Ectodermal cell (in vitro differentiated cells): ENCODE results near the gene CD86.

ENCODE experiments used
- H3K27ac ChIP-seq: 2 replicates; pipeline ENCODE4 v1.7.0; 2013; ENCODE audit warnings: mild to moderate bottlenecking, low read depth, low read length; ENCODE audit not compliant: insufficient read depth, poor library complexity, severe bottlenecking
- H3K27me3 ChIP-seq: 2 replicates; pipeline ENCODE4 v1.7.0; 2013; ENCODE audit warnings: mild to moderate bottlenecking, low read length; ENCODE audit not compliant: insufficient read depth, control insufficient read depth, poor library complexity, severe bottlenecking
- H3K36me3 ChIP-seq: one replicate; pipeline ENCODE4 v1.7.0; 2013; ENCODE audit warnings: low read length; ENCODE audit not compliant: control insufficient read depth, insufficient read depth
- H3K4me1 ChIP-seq: one replicate; pipeline ENCODE4 v1.7.0; 2013; ENCODE audit warnings: low read length; ENCODE audit not compliant: control insufficient read depth, insufficient read depth
- H3K4me3 ChIP-seq: 2 replicates; pipeline ENCODE4 v1.7.0; 2013; ENCODE audit warnings: low read depth, low read length, control low read depth; ENCODE audit not compliant: insufficient read depth
- H3K9me3 ChIP-seq: 2 replicates; pipeline ENCODE4 v1.7.0; 2013; ENCODE audit warnings: mild to moderate bottlenecking, low read length, moderate library complexity; ENCODE audit not compliant: control insufficient read depth
- WGBS, 2 experiments: methylation state at CpG; one replicate each; pipeline ENCODE4 v1.1.7; 2013; ENCODE audit warnings: missing lambda C conversion rate in 2 of 2; 5-methylcytosine and 5-hydroxymethylcytosine counted together

The CD86 gene

DNA sequence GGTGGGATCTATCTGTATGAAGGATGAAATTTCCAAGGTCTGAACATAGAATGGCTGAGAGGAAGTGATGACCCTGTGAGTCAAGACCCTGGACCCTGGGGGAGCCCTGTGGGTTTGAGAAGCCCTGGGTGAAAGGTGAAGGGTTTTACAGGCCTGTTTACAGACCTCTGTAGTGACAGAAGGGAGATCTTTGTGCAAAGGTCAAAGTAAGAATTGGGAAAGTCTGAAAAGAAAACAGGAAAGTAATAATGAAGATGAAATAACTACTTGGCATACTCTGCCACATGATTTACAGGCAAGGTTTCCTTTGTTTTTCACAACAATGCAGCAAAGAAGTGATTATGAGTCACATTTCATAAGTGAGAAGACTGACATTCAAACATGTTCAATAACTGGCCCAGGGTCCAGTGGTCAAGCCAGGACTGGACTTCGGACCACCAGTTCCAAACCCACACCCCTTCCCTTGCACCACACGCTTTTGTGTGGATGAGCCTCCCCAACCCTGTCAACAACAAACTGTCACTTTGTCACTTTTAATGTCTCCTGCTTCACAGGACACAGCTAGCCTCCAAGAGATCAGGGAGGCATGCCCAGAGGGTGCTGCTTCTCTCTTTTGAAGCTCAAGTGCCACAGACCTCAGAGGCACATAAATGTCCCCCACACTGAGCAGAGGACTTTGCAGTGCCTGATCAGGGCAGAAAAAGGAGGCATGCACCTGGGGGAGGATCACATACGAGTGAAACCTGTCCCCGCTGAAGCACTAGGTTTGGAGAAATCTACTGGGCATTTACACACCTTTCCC, 21.5 kb downstream of the CD86 start:
- H3K27me3 ChIP-seq = no peaks in the 10 kb centered on the region
- H3K36me3 ChIP-seq = no peaks in the 10 kb centered on the region
- 90 to 91% methylated on average over 4 of the region's 4 CpGs for WGBS, 2 experiments
- no peak overlapping the region for H3K27ac ChIP-seq
- H3K4me1 ChIP-seq = no peaks in the 10 kb centered on the region
- no peak overlapping the region for H3K4me3 ChIP-seq
- no peaks in the 10 kb centered on the region for H3K9me3 ChIP-seq

DNA sequence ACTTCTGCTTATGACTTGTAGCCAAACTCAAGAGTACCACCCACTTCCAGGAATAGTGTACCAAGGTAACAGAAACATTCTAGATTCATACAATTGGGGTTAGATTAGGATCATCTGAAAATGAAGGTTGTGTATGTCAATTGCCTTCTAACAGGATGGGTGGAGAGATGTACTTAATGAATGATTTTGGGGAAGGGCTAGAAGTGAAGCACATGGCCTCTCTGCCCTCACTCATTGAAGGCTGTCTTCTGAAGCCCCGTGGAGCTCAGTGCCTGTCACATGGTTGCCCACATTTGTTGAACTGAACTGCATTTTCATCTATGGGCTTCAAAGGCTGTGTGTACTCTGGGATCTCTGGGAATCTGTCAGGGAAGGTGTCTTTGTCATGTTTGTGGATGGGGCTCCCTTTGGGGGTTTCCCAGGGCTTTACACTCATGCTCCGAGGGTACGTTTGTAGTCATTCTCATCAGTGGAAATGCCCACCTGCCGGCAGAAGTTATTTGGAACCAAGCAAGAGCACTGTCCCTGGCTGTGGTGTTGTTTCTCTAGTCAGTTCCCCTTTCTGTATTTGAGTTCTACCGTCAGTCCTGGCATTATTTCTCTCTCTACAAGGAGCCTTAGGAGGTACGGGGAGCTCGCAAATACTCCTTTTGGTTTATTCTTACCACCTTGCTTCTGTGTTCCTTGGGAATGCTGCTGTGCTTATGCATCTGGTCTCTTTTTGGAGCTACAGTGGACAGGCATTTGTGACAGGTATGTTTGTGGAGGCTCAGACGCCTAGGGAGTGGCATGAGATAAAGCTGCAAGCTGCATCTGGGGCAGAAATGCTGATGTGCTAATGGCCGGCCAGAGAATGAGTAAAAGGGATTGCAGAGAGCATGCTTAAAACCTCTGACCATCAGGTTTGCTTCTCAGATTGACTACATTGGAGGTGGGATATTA, 22.4 kb downstream of the CD86 start:
- Histone ChIP-seq H3K36me3 (no peaks in the 10 kb centered on the region), H3K27me3 (no peaks in the 10 kb centered on the region), H3K4me1 (no peaks in the 10 kb centered on the region), H3K27ac (no peak overlapping the region), H3K9me3 (no peaks in the 10 kb centered on the region), H3K4me3 (no peak overlapping the region)
- 87 to 89% methylated on average over 9 of the region's 9 CpGs for WGBS, 2 experiments

DNA sequence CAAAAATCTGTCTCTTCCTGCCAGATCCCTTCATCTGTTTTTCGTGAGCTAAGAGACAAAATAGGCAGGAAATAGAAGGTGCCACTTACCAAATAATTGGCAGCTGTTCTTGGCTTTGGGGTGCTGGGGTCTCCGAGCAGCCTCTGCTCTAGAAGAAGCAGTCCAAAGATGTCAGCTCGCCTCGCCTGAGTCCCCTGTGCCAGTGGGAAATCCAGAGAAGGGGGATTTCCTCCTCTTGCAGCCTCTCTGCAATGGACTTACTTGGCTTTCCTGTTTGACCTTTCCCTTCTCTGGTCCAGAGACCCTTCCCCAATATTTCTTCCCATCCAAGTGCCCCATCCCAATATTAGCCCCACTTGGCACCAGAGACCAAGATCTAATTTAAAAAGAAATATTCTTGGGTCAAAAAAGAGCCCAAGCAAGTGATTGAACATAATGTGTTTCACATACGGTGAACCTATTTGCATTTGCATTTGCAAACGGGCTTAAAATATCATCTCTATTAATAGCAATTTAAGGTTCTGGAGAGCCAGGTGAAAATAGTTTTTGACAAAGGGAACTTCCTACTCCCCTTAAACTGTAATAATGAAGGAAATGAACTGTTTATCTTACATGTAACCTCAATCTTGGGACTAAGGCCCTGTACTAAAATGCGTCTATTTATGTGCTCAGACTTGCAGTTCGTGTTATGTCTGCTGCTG, 23.2 kb downstream of the CD86 start:
- no peaks in the 10 kb centered on the region for H3K9me3 ChIP-seq
- H3K36me3 ChIP-seq = no peaks in the 10 kb centered on the region
- 89 to 92% methylated on average over 8 of the region's 8 CpGs for WGBS, 2 experiments
- H3K27me3 ChIP-seq = no peaks in the 10 kb centered on the region
- H3K27ac ChIP-seq = no peak overlapping the region
- no peak overlapping the region for H3K4me3 ChIP-seq
- no peaks in the 10 kb centered on the region for H3K4me1 ChIP-seq

DNA sequence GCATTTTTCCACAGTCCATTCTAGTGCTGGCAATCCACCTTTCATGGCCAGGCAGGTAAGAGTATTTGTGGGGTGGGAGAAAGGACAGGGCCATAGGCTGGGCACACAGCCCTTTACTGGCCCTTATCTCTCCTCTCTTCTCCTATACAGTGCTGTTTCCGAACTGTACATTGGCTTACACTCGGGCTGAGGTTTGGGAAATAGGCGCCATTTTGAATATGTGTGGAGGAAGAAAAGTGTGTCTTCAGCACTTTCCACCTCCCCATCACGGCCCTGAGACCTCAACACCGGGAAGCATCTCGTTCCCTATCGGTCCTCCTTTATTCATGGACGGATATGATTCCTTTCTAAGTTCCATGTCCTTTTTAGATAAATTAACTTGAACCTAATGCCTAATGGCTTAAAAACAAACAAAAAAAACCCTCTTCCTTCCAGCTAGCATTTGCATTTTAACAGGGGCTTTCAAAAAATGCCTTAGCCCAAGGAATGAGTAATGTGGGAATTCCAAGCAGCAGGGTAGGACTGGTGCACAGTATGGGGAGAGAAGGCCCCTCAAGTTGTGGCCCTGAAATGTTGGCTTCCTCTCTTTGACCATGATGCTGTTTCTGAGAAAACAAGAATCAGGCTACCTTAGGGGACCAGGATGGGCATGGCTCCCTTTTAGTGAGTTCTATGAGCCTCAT, 24.5 kb downstream of the CD86 start:
- 88 to 89% methylated on average over 8 of the region's 8 CpGs for WGBS, 2 experiments
- no peak overlapping the region for H3K27ac ChIP-seq
- no peaks in the 10 kb centered on the region for H3K27me3 ChIP-seq
- no peaks in the 10 kb centered on the region for H3K36me3 ChIP-seq
- H3K9me3 ChIP-seq = no peaks in the 10 kb centered on the region
- no peak overlapping the region for H3K4me3 ChIP-seq
- H3K4me1 ChIP-seq = no peaks in the 10 kb centered on the region

DNA sequence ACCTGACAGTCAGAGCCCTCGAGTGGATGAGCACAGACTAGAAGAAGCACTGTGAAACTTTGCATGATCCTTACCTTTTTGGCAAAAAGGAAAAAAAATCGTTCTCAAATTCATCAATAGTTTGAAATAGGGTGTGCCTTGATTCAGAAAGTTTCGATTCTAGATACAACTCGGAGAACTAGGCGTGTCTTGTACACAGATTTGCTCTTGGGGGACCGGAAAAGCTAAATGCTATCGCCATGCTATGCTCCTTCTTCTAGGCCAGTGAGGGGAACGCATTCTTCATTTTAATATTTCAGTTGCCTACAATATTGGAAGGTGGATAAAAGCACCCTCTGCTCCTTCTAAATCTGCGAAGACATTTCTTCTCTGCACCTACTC, 25.0 kb downstream of the CD86 start:
- no peaks in the 10 kb centered on the region for H3K9me3 ChIP-seq
- H3K4me1 ChIP-seq = no peaks in the 10 kb centered on the region
- WGBS, 2 experiments = 93 to 94% methylated on average over 9 of the region's 9 CpGs
- H3K27ac ChIP-seq = no peak overlapping the region
- no peaks in the 10 kb centered on the region for H3K27me3 ChIP-seq
- H3K36me3 ChIP-seq = no peaks in the 10 kb centered on the region
- H3K4me3 ChIP-seq = no peak overlapping the region

DNA sequence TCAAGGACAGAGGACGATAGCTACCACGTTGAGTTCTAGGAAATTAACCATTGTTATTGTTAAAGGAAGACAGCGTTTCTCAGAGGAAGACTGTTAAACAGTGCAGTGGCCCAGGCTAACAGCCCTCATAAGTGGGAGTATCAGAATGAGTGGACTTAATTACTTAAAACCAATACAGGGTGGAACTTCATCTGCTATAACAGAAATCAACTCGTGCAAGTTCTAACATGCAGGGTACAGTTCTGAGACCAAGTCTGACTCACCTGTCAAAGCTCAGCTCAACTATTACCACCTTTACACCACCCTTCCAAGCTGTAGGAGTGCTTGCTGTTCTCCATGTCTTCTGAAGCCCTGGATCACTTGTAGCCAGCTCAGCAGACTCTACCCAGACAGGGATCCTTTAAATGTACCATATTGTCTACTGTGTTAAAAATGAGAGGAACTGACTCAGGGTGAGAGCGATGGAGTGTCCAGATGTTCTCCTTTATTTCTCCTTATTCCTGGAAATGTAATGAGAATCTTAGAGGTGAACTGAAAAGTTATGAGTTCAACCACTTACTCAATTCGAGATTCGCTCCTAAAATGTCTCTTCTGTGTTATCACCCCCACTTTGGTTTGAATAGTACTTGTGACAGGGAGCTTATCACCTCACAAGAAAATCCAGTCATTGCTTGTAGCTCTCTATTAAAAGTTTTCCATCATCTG, 26.5 kb downstream of the CD86 start:
- Histone ChIP-seq H3K4me3 (no peak overlapping the region), H3K36me3 (no peaks in the 10 kb centered on the region), H3K9me3 (no peaks in the 10 kb centered on the region), H3K4me1 (no peaks in the 10 kb centered on the region), H3K27me3 (no peaks in the 10 kb centered on the region), H3K27ac (no peak overlapping the region)
- WGBS, 2 experiments = 87% methylated on average over 7 of the region's 7 CpGs

DNA sequence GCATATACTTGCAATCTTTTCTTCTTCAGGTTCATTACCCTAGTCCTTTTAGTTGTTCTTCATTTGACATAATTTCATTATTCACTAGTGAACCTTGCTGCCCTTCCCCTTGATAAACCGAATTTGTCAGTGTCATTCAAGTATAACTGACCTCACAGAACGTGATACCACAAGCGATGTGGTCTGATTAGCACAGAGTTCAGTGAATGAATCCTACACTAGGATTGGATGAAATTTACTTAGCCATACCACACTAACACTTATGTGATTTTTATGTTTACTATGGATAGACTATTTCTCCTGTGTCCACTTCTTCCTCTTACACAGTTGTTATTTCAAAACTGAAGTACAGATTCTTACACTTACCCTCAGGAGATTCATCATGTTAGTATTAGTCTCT, 27.2 kb downstream of the CD86 start:
- no peaks in the 10 kb centered on the region for H3K36me3 ChIP-seq
- 82 to 98% methylated on average over 3 of the region's 3 CpGs for WGBS, 2 experiments

DNA sequence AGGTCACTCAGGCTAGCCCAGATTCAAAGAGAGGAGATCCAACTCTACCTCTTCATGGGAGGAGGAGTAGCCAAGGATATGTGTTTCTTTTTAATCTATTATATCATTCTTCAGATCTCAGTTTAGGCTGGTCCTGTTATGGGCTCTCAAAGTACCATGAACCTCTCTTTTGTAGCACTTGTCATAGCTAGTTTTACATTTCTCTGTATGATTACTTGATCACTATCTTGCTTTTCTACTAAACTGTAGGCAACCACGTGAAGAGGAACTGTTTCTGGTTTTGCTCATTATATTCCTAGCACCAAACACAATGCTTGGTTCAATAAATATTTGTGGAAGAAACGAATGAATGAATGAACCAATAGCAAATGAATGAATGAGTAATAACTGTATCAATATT, 29.6 kb downstream of the CD86 start:
- H3K27ac ChIP-seq = no peak overlapping the region
- H3K36me3 ChIP-seq = no peaks in the 10 kb centered on the region
- no peaks in the 10 kb centered on the region for H3K4me1 ChIP-seq
- H3K9me3 ChIP-seq = no peaks in the 10 kb centered on the region
- no peaks in the 10 kb centered on the region for H3K27me3 ChIP-seq
- WGBS, 2 experiments = 100% methylated on average over 1 of the region's 2 CpGs
- H3K4me3 ChIP-seq = no peak overlapping the region

More for the DNA sequence above, 27.2 kb downstream of the CD86 start:
- no peaks in the 10 kb centered on the region for H3K9me3 ChIP-seq
- no peaks in the 10 kb centered on the region for H3K4me1 ChIP-seq
- H3K27ac ChIP-seq = no peak overlapping the region
- H3K4me3 ChIP-seq = no peak overlapping the region
- no peaks in the 10 kb centered on the region for H3K27me3 ChIP-seq

DNA sequence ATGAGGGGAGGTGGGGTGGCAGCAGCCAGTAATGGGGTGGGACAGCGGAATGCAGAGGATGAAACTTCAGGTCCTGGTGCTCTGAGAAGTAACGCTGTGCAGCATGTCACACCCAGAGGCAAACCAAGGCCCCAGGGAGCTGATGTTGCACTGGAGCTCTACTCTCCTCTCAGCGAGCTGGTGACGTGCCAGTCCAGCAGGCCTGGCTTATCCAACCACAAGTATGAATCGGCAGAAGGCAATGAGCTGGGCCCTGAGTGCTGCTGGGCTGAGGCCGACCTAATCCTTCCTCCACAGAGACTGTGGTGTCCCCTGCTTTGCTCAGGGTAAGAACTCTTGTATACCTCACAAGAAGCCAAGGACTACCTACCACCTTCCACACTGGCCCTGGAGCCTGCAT, 30.5 kb downstream of the CD86 start:
- no peaks in the 10 kb centered on the region for H3K36me3 ChIP-seq
- WGBS, 2 experiments = 90 to 94% methylated on average over 6 of the region's 6 CpGs
- H3K9me3 ChIP-seq = no peaks in the 10 kb centered on the region
- no peak overlapping the region for H3K27ac ChIP-seq
- H3K4me1 ChIP-seq = no peaks in the 10 kb centered on the region
- H3K27me3 ChIP-seq = no peaks in the 10 kb centered on the region
- no peak overlapping the region for H3K4me3 ChIP-seq
